ENCODE measurements around the gene VSNL1. TPM values are rescaled to one million over a fixed set of nuclear protein-coding genes. Genes with fewer than 3 reads are reported as not detected.

Gene VSNL1
- total RNA-seq, 1 donor from 2014 or later, result 10.4 TPM

GRCh38 chr2:17627434-17627833, 86.9 kb downstream of the VSNL1 start:
- ATAC-seq (ENCODE audit: poor library complexity), result no peak
- DNase-seq, result no peak
- intact Hi-C loops (cut with DNase I), result no loop called here

GRCh38 chr2:17628349-17629261, 88.1 kb downstream of the VSNL1 start:
- ATAC-seq (ENCODE audit: poor library complexity) (no peak), DNase-seq (no peak)
- intact Hi-C loops (cut with DNase I), result no loop called here

- DNase-seq (no peak), ATAC-seq (ENCODE audit: poor library complexity) (no peak)
- intact Hi-C loops (cut with DNase I), result no loop called here
Measured at GRCh38 chr2:17630089-17630488, 89.6 kb downstream of the VSNL1 start.

DNA sequence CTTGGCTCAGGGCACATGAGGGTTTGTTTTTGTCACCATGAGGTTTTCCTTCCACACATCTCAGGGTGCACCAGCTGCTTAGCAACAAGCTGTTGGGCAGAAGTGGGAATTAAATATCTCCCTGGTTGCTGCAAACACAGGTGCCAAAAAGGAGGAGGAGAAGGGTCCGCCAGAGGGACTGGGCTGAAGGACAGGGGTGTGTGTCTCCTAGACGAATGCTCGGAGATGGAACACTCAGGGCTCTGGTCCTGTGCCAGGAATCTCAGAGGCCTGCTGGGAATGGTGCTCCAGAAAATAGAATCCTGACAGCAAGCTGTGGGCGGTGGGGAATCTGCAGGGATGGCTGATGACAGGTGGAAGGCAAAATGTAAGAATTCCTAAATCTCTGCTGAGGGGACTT, 94.5 kb downstream of the VSNL1 start:
- intact Hi-C loops (cut with DNase I), result no loop called here
- DNase-seq (no peak), ATAC-seq (ENCODE audit: poor library complexity) (peak; percentile 58)

DNA sequence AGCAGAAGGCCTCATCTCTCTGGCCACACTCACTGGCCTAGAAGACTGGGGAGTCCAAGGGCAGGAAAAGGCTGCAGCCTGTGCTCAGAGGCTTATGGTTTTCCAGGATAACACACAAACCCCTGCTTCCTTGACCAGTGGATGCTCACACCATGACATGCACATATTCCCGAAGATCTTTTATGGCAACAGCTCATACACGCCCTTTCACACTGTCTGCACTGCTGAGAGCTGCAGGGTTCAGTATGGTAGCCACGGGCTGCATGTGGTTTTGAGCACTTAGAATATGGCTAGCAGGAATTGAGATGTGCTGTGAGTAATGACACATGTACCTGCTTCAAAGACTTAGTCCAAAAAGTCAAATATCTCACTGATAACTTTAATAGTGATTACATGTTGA, 95.8 kb downstream of the VSNL1 start:
- DNase-seq (no peak), ATAC-seq (ENCODE audit: poor library complexity) (no peak)
- intact Hi-C loops (cut with DNase I), result no loop called here

GRCh38 chr2:17637131-17637906, 96.8 kb downstream of the VSNL1 start:
- intact Hi-C loops (cut with DNase I), result no loop called here
- DNase-seq (no peak), ATAC-seq (ENCODE audit: poor library complexity) (no peak)

GRCh38 chr2:17638196-17638743, 97.8 kb downstream of the VSNL1 start:
- intact Hi-C loops (cut with DNase I), result no loop called here
- ATAC-seq (ENCODE audit: poor library complexity) (no peak), DNase-seq (no peak)

GRCh38 chr2:17640406-17640805, 99.9 kb downstream of the VSNL1 start:
- intact Hi-C loops (cut with DNase I), result no loop called here
- ATAC-seq (ENCODE audit: poor library complexity) (no peak), DNase-seq (no peak)

- DNase-seq, result peak; percentile 55
- intact Hi-C loops (cut with DNase I), result no loop called here
Measured at GRCh38 chr2:17643031-17643615, 102.6 kb downstream of the VSNL1 start.

GRCh38 chr2:17644997-17645720, 104.7 kb downstream of the VSNL1 start:
- intact Hi-C loops (cut with DNase I), result no loop called here
- peak; percentile 6 for ATAC-seq (ENCODE audit: poor library complexity)
- DNase-seq, result no peak

More at GRCh38 chr2:17643031-17643615, 102.6 kb downstream of the VSNL1 start:
- peak; percentile 42 for ATAC-seq (ENCODE audit: poor library complexity)

GRCh38 chr2:17646081-17646554, 105.6 kb downstream of the VSNL1 start:
- DNase-seq (no peak), ATAC-seq (ENCODE audit: poor library complexity) (peak; percentile 76)
- intact Hi-C loops (cut with DNase I), result no loop called here

DNA sequence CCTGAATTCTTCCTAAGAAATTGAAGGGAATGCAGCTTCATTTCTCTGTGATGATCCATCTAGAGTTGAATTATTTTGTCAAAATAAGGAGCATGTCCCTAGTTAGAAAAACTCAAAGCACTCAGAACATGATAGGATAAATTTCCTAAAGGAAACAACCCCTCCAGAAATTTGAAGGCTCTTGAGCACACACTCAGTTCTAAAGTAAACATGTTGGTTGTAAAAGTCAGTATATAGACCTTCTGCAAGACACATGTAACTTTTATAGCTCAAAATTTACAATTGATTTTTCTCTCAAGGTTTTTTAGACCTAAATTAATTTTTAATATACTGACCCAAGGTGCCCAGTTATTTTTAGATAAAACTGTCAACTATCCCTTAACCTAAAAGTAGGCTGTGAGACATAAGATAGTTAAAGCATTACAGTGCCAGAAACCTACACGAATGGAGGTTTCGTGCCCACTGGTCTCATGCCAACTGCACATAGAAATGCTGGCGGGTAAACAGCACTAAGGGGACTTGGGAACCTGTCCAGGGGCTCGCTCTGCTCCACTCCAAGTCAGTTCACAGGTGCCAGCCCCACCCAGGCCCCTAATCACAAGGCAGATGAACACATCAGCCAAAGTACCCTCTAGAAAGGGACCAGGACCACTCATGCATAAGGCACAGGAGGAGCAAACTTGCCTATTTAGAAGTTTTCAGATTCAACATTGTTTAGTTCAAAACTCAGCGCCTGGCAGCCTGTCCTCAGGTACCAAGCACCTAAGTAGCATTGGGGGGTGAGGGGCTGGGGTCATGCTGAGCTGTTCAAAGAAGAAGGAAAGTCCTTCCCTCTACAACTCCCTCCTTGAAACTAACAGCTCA, 106.6 kb downstream of the VSNL1 start:
- peak; percentile 10 for ATAC-seq (ENCODE audit: poor library complexity)
- no peak for DNase-seq
- intact Hi-C loops (cut with DNase I), result no loop called here

DNA sequence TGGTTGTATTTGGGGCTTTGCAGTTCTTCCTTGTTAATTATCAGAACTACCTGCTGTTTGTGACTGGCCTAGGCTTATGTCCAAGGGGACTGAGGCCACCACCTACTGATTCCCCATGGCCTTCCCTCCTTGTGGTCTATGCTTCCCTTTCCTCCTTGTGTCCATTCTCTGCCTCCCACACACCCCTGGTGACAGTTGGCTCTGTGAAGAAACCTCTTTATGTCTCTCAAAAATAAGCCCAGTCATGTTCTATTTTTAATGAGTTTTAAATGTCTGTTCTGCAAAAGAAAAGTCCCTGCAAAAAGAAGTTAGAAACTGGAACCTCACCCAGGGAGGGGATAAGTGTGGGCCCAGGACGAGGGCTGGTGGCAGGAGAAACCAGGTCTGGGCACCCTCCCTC, 108.1 kb downstream of the VSNL1 start:
- DNase-seq, result no peak
- intact Hi-C loops (cut with DNase I), result no loop called here
- ATAC-seq (ENCODE audit: poor library complexity), result no peak

GRCh38 chr2:17649026-17649425, 108.5 kb downstream of the VSNL1 start:
- DNase-seq, result no peak
- intact Hi-C loops (cut with DNase I), result no loop called here

DNA sequence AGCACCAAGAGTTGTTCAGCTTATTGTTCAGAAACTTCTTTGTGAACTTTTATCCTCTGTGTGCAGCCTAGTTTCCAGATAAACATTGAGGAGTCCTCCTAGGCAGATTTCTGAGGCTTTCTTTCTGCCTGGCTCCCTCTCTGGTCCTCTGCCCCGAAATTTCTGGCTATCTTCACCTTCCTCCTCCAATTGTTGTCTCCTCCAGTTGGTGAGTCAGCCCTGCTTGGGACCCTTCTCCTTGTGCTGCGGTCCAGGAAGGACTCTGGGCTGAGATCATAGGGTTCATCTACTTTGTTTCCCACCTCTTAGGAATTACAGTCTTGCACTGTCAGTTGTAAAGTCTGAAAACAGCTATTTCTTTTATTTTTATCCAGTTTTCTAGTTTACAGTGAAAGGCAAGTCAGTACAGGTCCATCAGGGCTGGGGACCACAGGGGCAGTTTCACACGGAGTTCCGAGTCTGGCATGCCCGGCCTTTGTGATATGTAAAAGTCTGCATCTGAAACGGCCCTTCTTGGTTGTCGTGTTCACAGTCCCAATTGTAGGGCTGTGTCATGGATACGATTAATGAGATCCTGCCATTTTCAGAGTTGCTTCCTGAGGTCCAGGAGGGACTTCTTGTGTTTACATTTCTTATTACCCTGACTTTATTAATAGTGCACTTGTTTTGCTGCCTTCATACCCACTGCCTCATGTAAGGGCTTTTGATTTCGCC, 112.3 kb downstream of the VSNL1 start:
- no peak for ATAC-seq (ENCODE audit: poor library complexity)
- DNase-seq, result no peak
- intact Hi-C loops (cut with DNase I), result no loop called here

More at GRCh38 chr2:17649026-17649425, 108.5 kb downstream of the VSNL1 start:
- no peak for ATAC-seq (ENCODE audit: poor library complexity)

- intact Hi-C loops (cut with DNase I), result no loop called here
- DNase-seq (no peak), ATAC-seq (ENCODE audit: poor library complexity) (no peak)
Measured at GRCh38 chr2:17657759-17658158, 117.3 kb downstream of the VSNL1 start.

DNA sequence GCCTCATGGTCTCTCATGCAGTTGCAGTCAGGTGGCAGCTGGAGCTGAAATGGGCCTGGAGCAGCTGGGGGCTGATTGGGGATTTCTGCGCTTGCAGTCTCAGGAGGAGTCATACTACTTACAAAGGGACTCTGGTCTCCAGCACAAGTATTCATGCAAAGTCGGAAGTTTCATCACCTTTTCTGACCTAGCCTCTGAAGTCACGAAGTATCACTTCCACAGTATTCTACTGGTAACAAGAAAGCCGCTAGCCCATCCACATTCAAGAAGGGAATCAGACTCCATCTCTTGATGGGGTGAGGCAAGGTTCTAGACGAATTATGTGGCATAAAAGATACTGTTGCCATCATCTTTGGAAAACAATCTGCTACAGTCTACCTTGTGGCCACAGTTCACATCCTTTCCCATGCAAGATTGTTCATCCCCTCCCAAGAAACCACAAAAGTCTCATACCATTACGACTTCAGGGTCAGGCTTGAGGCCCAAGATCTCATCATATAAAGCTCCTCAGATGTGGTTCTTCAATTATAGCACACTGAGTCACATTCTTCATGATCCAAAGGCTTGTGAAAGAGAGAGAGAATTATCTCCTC, 117.9 kb downstream of the VSNL1 start:
- DNase-seq, result no peak
- ATAC-seq (ENCODE audit: poor library complexity), result no peak
- intact Hi-C loops (cut with DNase I), result no loop called here

All from Right ventricle myocardium superior (tissue), 1 donor.